HG02973 (cell line): Measurements from ENCODE around the gene NAP1L1.

Experiments
- ATAC-seq: cut with Tn5 transposase; IDR thresholded peaks from one replicate; pipeline ENCODE4 v1.9.1; 2021; ENCODE audit warnings: moderate library complexity; ENCODE audit not compliant: unreplicated experiment

NAP1L1 gene

DNA sequence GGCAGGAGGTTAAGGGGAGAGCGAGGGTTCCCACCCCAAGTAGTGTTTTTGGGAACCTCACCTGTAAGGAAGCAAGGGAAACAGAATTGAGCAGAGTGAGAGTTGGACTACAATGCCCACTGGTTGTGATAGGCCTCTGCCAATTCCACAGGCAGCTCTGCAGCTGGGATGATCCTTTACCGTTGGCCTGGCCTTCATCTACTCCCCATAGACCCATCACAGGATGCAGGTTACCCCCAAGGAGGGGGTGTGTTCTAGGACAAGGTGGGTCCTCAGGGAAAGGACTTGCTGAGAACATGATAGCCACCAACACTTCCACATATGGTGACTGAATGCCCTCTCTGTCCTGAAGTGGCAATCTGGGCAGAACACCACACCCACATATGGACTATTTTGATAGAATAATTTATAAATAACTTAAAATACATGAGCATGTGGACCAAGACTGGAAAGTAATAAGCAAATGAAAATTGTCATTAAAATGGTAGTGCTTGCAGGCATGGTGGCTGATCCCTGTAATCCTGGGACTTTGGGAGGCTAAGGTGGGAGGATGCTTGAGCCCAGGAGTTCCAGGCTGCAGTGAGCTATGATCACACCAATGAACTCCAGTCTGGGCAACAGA lies 61.3 kb downstream of the NAP1L1 start:
- no peak for ATAC-seq

DNA sequence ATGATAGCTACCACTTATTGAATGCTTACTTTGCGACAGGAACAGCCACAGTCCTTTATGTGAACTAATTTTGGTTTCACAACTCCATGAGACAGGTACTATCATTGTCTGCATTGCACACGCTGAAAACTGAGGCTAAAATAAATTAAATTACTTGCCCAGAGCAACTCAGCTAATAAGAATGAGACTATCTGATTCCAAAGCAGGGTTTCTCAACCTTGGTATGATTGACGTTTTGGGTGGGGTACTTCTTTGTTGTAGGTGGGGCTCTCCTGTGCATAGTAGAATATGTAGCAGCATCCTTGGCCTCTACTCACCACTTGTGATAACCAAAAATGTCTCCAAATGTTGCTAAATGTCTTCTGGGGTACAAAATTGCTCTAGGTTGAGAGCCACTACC lies 62.0 kb downstream of the NAP1L1 start:
- ATAC-seq = no peak

DNA sequence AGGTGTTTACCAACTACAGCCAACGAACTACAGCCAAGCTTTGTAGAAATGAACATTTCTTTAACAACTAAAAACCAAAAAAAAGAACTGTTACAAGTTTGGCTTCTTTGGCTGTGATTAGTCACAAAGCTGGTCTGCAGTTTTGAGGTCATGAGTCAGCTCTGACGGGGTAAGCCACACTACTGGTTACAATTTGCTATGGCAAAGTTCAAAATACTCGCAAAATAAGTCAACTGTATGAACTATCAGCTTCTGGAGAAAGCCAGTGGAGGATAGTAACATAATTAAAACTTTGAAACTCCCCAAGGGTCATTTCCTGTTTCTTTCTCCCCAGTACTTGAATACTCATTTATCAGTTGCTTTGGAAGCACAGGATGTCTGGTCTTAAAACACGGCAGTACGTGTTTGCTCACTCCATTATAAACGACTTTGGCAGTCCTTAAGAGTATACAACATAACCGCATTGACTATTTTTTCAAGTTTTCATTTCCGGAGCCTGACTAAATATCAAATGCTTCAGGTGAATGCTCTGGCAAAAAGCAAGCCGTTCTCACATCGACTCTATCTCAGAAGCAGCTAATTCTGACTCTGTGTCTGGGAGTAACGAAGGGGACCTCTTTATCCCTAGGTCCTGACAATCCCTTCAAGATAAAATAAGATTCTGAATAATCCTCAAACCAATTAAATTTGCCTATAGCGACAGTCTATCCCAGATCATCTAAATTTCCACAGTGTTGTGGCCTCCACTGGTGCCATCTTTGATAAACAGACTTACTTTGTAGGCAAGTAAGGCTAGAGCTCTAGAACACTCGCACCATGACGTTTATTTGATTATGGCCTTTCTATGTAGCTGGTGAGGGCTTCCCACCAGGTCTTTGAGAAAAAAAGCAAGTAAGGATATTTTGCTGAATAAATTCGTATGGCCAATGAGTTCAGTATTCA lies 63.5 kb downstream of the NAP1L1 start:
- ATAC-seq = peak; percentile 69

DNA sequence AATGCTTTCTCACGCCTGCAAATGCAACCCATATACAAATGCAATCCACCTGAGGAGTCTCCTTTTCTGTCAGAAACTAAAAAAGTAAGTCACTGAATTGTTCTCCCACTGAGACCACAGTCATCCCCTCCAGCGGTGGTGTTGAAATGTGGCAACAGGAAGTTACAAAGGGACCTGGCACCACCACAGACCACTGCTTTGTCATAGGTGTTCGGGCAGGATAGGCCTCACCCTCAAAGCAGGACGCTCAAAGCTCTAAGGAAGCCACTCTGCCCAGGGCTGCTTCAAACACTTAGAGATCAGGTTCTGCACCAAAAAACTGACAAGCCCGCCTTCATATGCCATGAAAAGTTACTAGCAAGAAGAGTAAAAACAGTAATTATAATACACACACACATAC lies 64.2 kb downstream of the NAP1L1 start:
- peak; percentile 32 for ATAC-seq

DNA sequence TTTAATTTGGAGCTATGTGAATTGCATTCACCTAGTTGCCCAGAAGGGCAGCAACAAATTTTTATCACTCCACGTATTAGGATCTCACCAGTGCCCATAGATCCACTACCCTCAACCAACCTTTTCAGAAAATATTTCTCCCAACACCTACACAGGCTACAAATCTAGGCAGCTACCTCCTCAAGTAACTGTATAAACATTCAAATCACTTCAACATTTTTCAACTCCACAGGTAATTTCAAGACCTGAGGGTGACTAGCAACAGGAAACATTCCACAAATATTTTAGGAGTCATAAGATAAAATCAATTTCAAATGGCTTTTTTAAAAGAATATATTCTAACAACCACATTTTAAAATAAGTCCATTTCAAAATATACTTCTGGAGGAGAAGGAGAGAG lies 65.8 kb downstream of the NAP1L1 start:
- no peak for ATAC-seq

DNA sequence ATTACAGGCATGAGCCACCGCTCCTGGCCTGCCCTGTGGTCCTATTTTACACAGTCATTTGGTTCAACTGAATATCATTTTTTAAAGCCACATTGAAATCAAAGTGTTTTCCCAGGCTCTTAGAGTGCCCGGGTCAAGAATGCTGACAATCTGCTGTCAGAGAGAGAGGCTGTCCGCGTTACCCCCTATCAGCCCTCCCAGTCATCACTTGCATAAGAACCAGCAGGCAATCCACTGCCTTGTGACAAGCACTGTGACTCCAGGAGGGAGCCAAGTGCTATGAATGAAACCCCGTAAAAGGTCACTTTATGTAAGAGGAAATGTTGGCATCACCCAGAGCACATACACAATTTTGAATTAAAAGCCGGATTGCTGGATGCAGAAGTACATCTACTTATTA lies 66.4 kb downstream of the NAP1L1 start:
- no peak for ATAC-seq

DNA sequence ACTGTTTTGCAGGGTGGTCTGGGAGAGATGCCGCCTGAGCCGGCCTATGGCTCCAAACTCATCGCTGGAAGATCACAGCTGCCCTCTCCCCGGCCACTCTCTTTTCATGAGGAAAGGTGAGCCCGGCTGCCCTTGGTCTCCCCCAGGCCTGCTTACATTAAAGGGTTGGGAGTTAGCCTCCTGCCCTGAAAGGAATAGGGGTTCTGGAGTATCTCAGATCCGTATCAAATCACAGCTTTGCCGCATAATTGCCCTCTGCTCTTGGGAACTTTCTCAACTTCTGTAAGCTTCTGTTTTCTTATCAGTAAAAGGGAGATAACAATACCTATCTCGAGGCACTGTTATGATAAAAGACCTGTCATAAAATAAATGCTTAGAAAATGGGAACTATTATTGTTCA lies 70.5 kb downstream of the NAP1L1 start:
- no peak for ATAC-seq

DNA sequence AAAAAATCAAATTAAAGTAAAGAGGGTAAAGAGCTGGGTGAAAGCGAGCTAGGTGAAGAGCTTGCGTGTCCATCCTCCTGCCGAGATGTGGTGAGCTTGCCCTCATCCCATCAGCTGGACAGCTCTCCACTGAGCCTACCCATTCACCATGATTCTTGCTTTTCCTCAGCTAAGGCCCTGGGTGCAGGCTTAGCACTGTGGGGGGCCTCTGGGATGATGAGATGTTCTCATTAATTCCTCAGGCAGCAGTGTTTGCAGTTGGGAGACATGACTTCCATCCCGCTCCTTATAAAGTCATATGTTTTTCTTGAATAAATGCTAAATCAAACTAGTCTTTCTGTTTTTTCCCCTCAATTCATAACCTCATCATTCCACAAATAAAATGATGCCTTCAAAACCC lies 70.9 kb downstream of the NAP1L1 start:
- ATAC-seq = no peak

DNA sequence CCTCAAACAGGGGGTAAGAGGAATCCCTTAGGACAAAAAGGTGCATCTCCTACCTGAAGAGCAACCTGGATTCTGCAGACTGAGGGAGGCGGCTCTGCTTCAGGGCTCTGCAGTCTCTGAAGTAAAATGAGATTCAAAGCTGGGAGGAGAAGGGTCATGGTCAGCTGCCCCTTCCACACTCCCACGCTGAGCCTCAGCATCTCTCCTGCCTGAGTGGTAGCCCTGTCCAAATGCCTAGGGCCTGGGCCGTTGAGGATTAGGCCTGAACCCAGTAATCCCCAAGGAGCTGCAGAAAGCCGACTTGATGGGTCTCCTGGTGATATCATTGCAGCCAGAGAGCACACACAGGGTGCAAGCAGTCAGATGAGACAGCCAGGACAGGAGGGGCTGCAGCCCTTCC lies 71.8 kb downstream of the NAP1L1 start:
- no peak for ATAC-seq

DNA sequence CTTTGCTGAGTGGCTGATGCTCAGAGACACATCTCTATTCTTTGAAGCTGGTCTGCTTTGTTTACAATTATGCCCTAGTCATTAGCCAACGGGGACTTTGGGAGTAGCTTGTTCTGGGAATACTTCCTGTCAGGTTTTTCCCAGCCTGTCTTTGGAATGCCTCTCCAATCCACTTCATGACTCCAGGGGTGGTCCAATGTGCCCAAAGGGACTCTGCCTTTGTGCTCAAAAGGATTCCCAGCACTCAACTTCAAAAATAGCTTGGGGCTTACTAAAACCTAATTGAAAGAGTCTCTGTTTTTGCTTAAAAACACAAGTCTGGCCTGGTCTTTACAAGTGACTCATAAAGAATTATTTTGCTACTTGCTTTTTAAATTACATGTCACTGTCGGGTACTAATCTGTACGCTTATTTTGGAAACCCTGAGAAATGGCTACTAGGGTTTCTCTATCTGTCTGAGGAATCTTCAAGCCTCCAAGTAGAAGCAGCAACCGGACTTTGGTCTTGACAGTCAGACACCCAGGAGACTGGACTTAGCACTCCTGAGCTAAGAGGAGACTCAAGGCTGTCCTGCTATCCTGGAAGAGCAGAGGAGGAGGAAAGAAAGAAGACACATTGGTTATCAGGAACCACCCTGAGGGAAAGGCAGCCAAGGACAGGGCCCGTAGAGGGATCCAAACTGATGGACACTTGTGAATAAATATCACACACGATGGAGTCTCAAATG lies 73.6 kb downstream of the NAP1L1 start:
- no peak for ATAC-seq

DNA sequence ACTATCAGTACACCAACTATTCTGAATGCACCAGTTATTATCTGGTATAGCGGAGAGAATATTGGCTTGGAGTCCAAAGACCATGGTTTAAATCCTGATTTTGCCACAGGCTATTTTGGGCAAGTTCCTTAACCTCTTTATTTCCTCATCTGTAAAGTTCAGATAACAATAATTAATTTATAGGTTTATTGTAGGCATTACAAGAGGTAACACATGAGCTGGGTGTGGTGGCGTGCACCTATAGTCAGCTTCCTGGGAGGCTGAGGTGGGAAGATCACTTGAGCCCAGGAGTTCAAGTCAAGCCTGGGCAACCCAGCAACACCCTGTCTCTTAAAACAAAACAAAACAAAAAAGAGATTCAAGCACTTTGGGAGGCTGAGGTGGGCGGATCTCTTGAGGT lies 76.1 kb downstream of the NAP1L1 start:
- ATAC-seq = no peak

DNA sequence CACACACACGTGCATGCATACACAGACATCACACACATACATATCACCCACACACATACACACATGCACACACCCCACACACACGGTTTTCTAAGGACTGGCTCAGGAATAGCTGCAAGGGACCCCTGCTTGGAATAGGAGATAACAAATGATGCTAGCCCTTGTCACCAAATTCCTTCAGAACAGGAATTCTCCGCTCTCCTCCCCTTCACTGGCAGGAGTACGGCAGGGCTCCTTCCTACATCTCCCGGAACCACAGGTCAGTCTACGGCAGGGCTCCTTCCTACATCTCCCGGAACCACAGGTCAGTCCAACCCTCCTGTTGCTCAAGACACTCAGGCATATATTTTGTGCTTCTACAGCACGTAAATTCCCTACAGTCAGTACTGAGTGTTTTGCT lies 76.8 kb downstream of the NAP1L1 start:
- ATAC-seq = no peak

DNA sequence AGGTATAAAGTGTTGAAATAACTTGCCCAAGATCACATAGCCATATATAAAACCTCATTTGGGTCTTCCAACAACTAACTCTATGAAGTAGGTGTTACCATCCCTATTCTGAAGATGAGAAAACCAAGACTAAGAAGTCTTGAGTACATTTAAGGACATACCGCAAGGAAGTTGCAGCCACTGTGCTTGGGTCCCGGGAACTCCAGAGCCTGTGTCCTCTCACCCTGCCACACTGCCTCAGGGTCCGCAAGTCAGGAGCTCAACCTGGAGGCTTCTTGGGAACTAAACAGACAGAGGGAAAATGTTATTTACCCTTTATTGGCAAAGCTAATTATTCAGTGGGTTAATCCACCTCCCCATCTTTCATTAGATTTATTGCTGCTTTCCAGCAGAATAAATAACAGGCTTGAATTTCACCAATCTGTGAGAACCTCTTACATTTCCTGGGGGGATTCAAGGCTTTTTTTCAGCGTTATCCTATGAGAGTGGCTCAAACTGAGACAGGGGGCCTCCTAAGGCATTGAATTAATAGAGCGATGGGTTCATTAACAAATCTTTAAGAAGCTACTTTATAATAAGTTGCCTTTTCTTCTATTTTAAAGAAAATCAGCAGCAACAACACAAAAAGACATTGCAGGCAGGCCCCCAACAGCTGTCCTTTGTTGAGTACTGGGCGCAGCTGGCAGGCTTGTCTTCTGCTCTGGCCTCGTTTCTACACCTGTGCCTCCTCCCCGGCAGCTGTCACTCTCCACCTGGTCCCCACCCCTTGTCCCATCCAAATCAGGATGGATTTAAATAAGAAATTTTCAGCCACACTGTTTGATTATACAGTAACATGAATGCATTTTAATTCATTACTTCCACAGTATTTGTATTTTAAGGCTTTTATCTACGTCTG lies 78.2 kb downstream of the NAP1L1 start:
- ATAC-seq = no peak

DNA sequence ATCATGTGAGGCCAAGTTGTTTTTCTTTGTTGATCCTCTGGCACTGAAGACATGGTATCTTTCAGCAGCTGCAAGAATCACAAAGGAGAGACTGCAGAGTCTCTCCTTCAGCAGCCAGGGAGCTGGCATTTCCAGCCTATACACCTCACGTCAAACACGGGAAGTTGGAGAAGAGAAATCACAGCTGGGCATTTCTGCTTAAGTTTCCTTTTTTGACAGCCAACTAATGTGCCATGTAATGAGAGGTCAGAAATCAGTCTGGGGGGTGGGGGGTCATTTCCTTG lies 81.2 kb downstream of the NAP1L1 start:
- no peak for ATAC-seq

DNA sequence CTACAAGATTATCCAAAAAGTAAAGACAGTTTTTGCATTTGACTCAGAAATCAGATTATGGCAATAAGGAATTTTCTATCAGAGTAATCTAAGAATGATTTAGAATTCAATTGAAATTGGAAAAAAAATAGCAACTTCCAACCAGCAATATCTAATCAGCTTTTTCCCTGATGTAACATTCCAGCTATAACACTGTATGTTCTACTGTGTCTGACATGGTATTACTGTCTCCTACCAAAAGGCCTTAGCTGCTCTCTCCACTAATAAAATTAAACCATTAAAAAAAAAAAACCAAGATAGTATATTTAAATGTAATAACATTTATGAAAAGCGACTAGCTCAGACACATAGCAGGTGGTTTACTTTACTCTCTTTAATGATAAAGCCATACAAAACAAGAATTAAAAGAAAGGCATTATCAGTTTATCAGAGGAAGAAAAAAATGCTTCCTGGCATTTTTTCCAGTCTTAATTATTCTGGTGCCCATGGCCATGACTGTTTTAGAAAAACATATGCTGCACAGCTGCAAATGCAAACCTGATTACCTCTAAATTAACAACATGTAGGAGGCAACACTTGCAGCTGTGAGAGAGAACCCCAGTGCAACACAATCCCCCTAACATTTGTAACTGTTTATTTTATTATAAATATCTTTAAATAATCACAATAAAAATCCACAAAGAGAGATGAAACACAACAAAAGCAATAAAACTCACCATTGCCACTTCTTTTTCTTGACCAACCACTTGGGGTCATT lies 81.7 kb downstream of the NAP1L1 start:
- ATAC-seq = no peak

DNA sequence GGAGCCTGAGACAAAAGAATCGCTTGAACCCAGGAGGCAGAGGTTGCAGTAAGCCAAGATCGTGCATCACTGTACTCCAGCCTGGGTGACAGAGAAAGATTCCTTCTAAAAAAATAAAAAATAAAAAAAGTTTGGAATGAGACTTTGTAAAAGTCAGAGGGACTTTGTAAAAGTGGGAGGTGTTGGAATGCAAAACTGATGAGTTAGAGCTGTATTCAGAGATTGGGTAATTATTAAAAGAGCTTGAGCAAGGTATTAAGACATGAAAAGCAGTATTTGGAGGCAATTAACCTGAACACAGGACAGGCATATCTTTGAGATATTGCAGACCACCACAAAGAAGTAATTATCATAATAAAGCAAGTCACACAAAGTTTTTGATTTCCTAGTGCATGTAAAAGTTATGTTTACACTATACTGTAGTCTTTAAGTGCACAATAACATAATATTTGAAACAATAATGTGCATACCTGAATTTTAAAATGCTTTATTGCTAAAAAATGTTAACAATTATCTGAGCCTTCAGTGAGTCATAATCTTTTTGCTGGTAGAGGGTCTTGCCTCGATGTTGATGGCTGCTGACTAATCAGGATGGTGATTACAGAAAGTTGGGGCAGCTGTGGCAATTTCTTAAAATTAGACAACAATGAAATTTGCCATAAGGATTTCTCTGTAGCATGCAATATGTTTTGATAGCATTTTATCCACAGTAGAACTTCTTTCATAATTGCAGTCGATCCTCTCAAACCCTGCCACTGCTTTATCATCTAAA lies 86.0 kb downstream of the NAP1L1 start:
- ATAC-seq = no peak

DNA sequence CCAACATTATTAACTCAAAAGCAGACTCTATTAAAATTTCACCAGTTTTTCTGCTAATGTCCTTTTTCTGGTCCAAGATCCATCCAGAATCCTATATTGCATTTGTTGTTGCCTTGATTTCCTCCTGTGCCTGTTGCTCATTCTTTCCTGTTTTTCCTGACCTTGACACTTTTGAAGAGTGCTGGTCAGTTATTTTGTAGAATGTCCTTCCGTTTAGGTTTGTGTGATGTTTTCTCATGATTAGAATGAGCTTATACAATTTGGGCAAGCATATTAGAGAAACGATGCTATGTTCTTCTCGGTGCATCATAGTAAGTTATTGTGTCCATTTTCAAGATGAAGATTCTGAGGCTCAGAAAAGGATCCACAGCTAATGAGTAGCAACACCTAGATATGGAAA lies 86.8 kb downstream of the NAP1L1 start:
- no peak for ATAC-seq

DNA sequence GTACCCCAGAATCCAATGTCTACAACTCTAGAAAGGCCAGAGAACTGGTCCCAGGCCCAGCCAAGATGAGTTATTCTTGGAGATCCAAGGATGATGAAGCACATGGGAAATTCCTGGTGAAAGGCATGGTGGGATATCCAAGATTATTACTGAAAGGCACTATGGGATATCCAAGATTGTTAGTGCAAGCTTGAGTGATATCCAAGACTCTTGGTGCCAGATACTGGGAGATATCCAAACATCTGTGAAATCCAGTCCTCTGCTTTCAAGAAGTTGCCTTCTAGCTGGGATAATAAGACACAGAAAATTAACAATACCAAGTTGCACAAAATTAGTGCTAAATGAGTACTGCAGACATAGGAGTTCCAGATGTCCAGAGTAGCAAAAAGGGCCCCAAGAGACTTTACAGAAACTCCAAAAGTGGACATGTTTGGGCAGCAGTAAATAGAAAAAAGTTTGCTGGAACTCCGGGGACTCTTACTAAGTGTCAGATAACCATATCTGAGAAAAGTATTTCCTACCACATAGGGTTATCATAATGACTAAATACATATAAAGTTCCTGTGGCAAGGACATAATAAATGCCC lies 87.5 kb downstream of the NAP1L1 start:
- no peak for ATAC-seq

DNA sequence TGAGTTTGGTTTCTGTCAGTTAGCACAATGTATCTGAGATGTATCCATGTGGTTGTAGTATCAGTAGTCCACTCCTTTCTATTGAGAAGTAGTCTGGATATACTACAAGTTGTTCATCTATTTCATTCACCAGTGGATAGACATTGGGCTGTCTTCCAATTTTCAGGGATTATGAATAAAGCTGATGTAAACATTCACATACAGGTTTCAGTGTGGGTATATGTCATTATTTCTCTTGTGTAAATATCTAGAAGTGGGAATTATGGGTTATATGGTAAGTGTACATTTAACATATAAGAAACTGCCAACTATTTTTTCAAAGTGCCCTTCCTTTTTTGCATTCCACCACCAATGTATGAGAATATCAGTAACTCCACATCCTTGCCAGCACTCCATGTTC lies 88.8 kb downstream of the NAP1L1 start:
- ATAC-seq = no peak
